IPS DF 4.7 (cell line): ENCODE data around the gene PIBF1.

ENCODE experiments used
- DNase-seq: peaks from one replicate; pipeline ENCODE4 v3.0.0-alpha.2; 2013; ENCODE audit warnings: low spot score; ENCODE audit errors: extremely low read depth

Gene PIBF1

DNA sequence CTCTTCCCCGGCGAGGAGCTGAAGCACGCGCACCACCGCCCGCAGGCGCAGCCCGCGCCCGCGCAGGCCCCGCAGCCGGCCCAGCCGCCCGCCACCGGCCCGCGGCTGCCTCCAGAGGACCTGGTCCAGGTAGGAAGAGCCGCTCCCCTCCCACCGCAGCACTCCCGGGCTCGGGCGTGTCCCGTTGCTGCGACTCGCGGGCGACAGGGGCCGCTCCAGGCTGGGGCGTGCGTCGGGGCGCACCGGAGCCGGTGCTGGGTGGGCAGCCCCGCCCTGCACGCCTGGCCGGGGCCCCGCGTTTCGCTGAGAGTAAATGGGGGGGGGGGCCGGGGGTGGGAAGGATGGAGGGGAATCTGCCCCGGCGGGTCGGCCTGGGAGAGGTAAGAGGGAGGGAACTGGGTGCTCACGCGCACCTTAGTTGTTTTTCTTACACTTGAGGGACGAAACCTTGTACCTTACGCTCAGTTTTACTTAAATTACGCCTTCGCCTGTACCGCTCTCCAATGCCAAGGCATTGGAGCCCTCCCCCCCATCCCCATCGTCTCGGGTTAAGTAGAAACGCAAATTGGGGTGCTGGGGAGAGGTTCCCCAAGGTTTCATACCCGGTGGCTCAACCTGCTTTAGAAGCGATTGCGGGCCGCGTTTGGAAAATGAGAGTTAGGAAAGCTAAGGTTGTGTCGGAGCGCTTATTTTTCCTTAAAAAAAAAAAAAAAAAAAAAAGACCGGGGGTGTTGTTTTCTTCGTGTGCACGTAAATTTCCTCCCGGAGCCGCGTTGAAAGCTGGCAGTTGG, 277.7 kb downstream of the PIBF1 start:
- no peak for DNase-seq

DNA sequence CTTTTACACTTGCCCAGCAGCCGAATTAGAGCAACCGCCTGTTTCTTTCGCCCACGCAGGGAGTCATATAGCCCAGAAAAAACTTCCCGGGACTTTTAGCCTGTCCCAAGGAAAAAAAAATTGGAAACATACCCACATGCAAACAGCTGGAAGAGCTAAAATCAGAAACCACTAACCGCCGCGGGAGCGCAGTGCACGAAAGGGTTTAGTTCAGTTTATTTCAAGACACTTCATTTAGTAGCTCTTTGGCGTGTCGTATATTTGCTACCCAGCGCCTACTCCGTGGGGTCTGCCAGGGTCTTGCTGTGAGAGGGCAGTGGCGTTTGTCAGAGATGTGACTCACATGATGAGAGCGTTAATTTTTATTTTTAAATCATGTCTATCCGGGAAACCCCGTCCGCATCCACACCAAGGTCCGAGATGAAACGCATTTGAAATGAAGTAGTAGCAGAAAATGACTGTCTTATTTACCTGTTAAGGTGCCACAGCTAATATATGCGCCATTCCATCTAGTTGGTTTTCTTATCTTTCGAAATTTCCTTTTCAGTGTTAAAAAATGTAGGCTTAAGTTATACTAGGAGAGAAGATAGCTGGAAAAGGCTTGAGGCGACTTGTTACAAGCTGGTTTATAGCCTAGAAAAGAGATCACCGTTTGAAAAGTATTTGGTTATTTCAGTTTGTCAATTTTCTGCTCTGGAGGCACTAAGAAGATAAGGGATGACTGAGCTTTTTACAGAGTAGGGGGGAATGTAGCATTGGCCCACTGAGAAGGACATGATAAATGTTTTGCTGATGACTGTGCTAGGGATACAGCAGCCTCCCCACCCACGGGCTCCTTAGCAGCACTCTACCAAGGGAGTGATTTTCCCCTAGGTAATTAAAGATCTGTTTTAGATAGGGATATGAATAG, 278.6 kb downstream of the PIBF1 start:
- no peak for DNase-seq

DNA sequence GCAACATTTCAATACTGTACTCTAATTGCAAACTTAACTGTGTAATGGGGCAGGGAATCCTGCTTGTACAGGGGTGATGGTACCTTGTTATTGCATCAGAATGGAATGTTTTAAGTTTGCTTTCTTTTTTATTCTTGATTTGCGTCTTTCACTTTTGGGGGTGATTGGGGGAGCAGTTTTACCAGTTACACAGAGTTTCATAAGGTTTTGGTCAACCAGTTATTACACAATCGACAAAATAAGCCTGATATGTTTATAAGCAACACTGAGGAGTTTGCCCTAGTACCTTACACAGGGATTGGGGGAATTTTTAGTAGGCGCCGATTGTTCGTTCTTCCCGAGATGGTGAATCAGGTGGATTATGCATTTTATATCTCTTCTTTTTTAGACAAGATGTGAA, 279.5 kb downstream of the PIBF1 start:
- DNase-seq: no peak

DNA sequence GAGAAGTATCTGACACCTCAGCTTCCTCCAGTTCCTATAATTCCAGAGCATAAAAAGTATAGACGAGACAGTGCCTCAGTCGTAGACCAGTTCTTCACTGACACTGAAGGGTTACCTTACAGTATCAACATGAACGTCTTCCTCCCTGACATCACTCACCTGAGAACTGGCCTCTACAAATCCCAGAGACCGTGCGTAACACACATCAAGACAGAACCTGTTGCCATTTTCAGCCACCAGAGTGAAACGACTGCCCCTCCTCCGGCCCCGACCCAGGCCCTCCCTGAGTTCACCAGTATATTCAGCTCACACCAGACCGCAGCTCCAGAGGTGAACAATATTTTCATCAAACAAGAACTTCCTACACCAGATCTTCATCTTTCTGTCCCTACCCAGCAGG, 279.9 kb downstream of the PIBF1 start:
- DNase-seq: no peak

DNA sequence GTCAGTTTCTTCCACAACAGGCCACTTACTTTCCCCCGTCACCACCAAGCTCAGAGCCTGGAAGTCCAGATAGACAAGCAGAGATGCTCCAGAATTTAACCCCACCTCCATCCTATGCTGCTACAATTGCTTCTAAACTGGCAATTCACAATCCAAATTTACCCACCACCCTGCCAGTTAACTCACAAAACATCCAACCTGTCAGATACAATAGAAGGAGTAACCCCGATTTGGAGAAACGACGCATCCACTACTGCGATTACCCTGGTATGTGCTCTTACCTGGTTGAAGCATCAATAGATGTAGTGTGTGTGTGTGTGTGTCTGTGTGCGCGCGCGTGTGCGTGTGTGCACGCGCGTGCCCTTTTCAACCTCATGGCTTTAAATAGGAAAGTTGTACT, 280.5 kb downstream of the PIBF1 start:
- DNase-seq: no peak

DNA sequence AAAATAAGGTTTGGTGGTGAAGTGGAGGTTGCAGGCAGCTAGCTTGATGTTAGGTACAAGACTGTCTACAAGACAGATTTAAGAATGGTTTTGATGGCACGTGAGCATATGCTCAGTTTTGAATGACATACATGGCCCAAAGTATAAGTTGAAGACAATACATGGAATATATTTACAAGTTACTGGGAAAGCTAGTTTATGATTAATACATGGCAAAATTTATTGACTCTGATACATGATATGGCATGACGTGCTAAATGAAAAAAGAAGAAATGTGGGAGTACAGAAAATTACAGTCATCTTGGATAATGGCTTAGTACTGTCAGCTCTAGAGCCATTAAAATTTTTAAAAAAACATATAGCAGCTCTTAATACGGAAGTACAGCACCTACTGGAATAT, 281.2 kb downstream of the PIBF1 start:
- no peak for DNase-seq

DNA sequence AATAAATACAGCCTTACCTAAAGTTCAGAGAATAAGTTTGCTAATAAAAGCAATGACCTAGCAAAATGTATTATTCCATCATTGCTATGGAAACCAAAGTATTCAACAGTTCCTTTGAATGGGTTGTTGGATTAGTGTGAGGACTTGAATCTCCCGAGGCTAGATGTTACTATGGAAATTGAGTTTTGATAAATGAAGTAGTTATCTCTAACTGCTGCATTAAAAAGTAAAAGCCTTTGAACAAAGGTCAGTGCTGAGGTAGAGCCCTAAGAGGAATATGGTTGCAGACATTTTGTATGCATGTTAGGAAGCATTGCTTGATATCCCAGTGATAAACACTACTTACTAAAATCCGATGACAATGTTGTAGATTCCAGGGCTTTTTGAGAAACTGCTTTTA, 283.1 kb downstream of the PIBF1 start:
- DNase-seq: no peak

DNA sequence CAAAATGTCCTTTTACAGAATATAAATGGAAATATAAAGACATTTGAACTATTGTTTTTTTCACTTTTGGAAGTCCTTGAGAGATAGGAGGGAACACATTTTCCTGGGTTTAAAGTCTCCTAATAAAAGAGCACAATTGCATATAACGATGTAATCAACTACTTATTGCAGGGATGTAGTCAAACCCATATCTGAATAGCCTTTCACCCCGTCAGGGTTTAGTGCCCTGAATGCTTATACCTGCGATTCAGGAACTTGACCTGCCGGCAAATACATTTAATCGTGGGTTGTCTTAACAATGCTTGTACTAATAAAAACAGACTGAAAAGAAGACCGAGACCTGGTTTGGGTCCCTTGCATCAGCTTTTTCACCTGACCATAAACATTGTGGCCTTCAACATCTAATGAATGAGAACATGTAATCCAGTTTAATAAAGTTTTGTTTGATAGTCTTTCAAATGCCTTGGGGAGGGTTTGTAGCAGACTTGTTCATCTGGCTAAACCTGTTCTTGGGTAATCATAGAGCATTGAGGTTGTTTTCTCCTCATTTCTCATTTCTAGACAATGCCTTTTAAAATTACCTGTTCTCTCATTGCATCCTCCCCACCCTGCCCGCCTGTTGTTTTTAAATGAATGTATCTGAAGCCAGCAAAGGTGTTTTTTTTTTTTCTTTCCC, 283.9 kb downstream of the PIBF1 start:
- DNase-seq: no peak
